Measurements from ENCODE around the gene OR6N1.

Gene OR6N1

GRCh38 chr1:158771950-158772866 is at the start of gene OR6N1:
Gene OR6N1 (minus strand): TSS chr1:158772195. CDS start chr1:158766682, 5,513 bp downstream.
- no peak for DNase-seq

- DNase-seq: no peak
These were observed 49.7 kb upstream of the OR6N1 start for GRCh38 chr1:158821723-158822122.

- DNase-seq: no peak
These were observed 47.8 kb upstream of the OR6N1 start for GRCh38 chr1:158819461-158820443.

GRCh38 chr1:158818975-158819431 is 47.0 kb upstream of the OR6N1 start:
- DNase-seq: no peak

GRCh38 chr1:158818560-158818959 is 46.6 kb upstream of the OR6N1 start:
- no peak for DNase-seq

GRCh38 chr1:158814970-158815369 is 43.0 kb upstream of the OR6N1 start:
- no peak for DNase-seq

GRCh38 chr1:158813164-158813563 is 41.2 kb upstream of the OR6N1 start:
- no peak for DNase-seq

- DNase-seq: no peak
These were observed 40.3 kb upstream of the OR6N1 start for GRCh38 chr1:158812336-158812735.

GRCh38 chr1:158810311-158810710 is 38.3 kb upstream of the OR6N1 start:
- no peak for DNase-seq

- no peak for DNase-seq
These were observed 37.9 kb upstream of the OR6N1 start for GRCh38 chr1:158809862-158810261.

- DNase-seq: no peak
These were observed 37.3 kb upstream of the OR6N1 start for GRCh38 chr1:158809256-158809655.

GRCh38 chr1:158806916-158807536 is 35.0 kb upstream of the OR6N1 start:
- no peak for DNase-seq

GRCh38 chr1:158803678-158804077 is 31.7 kb upstream of the OR6N1 start:
- no peak for DNase-seq

GRCh38 chr1:158801396-158801795 is 29.4 kb upstream of the OR6N1 start:
- DNase-seq: no peak

GRCh38 chr1:158800526-158800925 is 28.5 kb upstream of the OR6N1 start:
- DNase-seq: no peak

GRCh38 chr1:158799689-158800088 is 27.7 kb upstream of the OR6N1 start:
- DNase-seq: no peak

- no peak for DNase-seq
These were observed 26.5 kb upstream of the OR6N1 start for GRCh38 chr1:158798531-158798930.

- no peak for DNase-seq
These were observed 22.3 kb upstream of the OR6N1 start for GRCh38 chr1:158794247-158794646.

GRCh38 chr1:158793604-158794003 is 21.6 kb upstream of the OR6N1 start:
- no peak for DNase-seq

GRCh38 chr1:158781104-158781503 is 9.1 kb upstream of the OR6N1 start, which contains the start of gene OR6N2:
Gene OR6N2 (minus strand): TSS chr1:158781204. CDS start chr1:158777635, 3,569 bp downstream.
- no peak for DNase-seq

- DNase-seq: no peak
These were observed 17.6 kb downstream of the OR6N1 start, which contains the start of gene OR6K6 for GRCh38 chr1:158754420-158754819. Gene OR6K6 (plus strand): TSS chr1:158754720. CDS start chr1:158754888, 168 bp downstream.

- no peak for DNase-seq
These were observed 19.8 kb downstream of the OR6N1 start for GRCh38 chr1:158752155-158752712.
